Purkinje cell (primary cell): ENCODE measurements around the gene SMYD3. TPM values are rescaled to one million over a fixed set of nuclear protein-coding genes. Genes with fewer than 3 reads are reported as not detected.

Source experiments
- polyA plus RNA-seq: library from polyadenylated mRNA; unstranded; fragments of >200 nt; fragmentation: Nextera tagmentation; gene quantifications from 2 replicates; pipeline ENCODE4 v1.2.1, GENCODE V29; 2014

The SMYD3 gene
- 30.0 and 30.5 TPM in 2 replicates for polyA plus RNA-seq

DNA sequence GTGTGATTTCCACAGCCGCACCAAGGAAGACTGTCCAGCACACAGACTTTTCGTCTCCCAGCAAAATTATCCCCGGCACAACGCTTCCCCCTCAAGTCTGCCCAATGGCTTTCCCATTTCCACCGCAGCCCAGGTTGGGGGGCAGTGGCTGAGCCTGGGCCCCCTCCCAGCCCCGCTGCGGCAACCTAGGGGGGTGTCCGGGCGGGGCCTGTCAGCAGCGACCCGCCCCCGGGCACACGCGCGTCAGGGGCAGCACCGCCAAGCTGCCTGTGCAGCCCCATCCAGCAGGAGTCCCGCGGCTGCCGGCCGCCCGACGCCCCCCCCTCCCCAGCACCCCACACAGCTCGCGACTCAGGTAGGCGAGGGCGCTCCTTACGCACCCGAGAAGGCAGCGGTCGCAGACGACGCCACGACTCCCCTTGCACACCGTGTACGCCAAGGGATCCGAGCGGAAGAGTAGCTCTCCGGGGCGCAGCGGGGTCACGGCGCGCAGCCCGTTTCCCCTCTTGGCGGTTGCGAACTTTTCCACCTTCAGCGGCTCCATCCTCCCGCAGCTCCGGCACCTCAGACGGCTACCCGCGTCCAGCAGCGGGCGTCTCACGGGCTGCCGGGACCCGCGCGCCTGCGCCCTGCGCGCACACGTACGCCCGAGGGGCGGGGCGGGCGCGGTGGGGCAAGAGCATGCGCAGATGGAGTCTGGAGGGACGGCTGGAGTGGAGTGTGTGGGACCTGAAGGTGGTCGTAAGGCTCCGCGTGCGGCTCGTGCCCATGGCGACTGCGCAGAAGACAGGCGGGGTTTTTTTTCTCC, at the start of gene SMYD3:
Gene SMYD3, minus strand, starts transcription at position 606 of the 808 bp plus-strand sequence.

Other genes starting within 250 kb of the SMYD3 start
- 17.7 and 22.3 TPM in 2 replicates for gene TFB2M, start 59.0 kb upstream of the SMYD3 start, polyA plus RNA-seq
- gene CNST, start 59.2 kb upstream of the SMYD3 start, polyA plus RNA-seq, result 17.9 and 28.5 TPM in 2 replicates
- 30.4 and 37.5 TPM in 2 replicates for gene SCCPDH, start 217.1 kb upstream of the SMYD3 start, polyA plus RNA-seq